SK-N-SH (cell line): ENCODE data around the gene MRPL32. TPM values are rescaled to one million over a fixed set of nuclear protein-coding genes. Genes with fewer than 3 reads are reported as not detected.

ENCODE experiments used
- CTCF ChIA-PET: fragments of 300-600, 350-600 bp; formaldehyde crosslinking; extraction: SDS; loops from one replicate; lab custom pipeline; 2021; lab: Yijun Ruan, JAX
- POLR2A ChIA-PET: fragments of 350-600 bp; sonication (Branson Sonifier 250); formaldehyde crosslinking; extraction: SDS; loops from one replicate; lab custom pipeline; 2020; ENCODE audit warnings: antibody characterized with exemption, inconsistent platforms; lab: Yijun Ruan, JAX
- DNase-seq: peaks from one replicate; pipeline ENCODE4 v3.0.0; 2012
- H2AFZ ChIP-seq: fragments of 200-600 bp; sonication (generic); 2 replicates; pipeline ENCODE4 v1.8.1; 2016; ENCODE audit warnings: antibody characterized with exemption, mild to moderate bottlenecking, low read depth
- H3F3A ChIP-seq: fragments of 200-600 bp; sonication (generic); replicated peaks from 2 replicates; pipeline ENCODE3; 2016; ENCODE audit warnings: antibody characterized with exemption, mild to moderate bottlenecking; ENCODE audit not compliant: insufficient read depth
- H3K27ac ChIP-seq, 2 experiments: fragments of 200-500 bp in 1 of 2; fragments of 200-600 bp in 1 of 2; sonication (Bioruptor generic) in 1 of 2; sonication (generic), shearing (Covaris generic) in 1 of 2; 2 replicates each; pipeline versions ENCODE4 v1.5.1 to v1.6.1; 2014 to 2016; ENCODE audit warnings: low read depth in 2 of 2, inconsistent platforms in 1 of 2, low read length in 1 of 2, mild to moderate bottlenecking in 1 of 2, mixed read lengths in 1 of 2
- H3K27me3 ChIP-seq: fragments of 200-600 bp; sonication (generic), shearing (Covaris generic); 2 replicates; pipeline ENCODE4 v1.6.1; 2016; ENCODE audit warnings: mixed run types; ENCODE audit not compliant: insufficient read depth
- H3K36me3 ChIP-seq, 2 experiments: fragments of 200-500 bp in 1 of 2; fragments of 200-600 bp in 1 of 2; sonication (Bioruptor generic) in 1 of 2; sonication (generic) in 1 of 2; replicated peaks in 1 of 2; 2 replicates each; pipeline versions ENCODE3 to v1.5.1; 2014 to 2016; ENCODE audit warnings: low read length in 1 of 2, mild to moderate bottlenecking in 1 of 2; ENCODE audit not compliant: insufficient read depth in 2 of 2, control insufficient read depth in 1 of 2
- H3K4me1 ChIP-seq, 2 experiments: fragments of 200-500 bp in 1 of 2; fragments of 200-600 bp in 1 of 2; sonication (Bioruptor generic) in 1 of 2; sonication (generic), shearing (Covaris generic) in 1 of 2; 2 replicates each; pipeline versions ENCODE4 v1.5.1 to v1.6.1; 2014 to 2016; ENCODE audit warnings: low read depth in 1 of 2, low read length in 1 of 2, mixed run types in 1 of 2; ENCODE audit not compliant: insufficient read depth in 2 of 2, control insufficient read depth in 1 of 2
- H3K4me2 ChIP-seq: fragments of 200-600 bp; sonication (generic), shearing (Covaris generic); 2 replicates; pipeline ENCODE4 v1.6.1; 2017; ENCODE audit warnings: mixed run types
- H3K4me3 ChIP-seq, 2 experiments: fragments of 200-500 bp in 1 of 2; fragments of 200-600 bp in 1 of 2; sonication (Bioruptor generic) in 1 of 2; sonication (generic), shearing (Covaris generic) in 1 of 2; 2 replicates each; pipeline versions ENCODE4 v1.5.1 to v1.8.1; 2014 to 2016; ENCODE audit warnings: low read depth in 2 of 2, inconsistent platforms in 1 of 2, low read length in 1 of 2, mild to moderate bottlenecking in 1 of 2, mixed read lengths in 1 of 2, moderate library complexity in 1 of 2
- H3K79me2 ChIP-seq: fragments of 200-600 bp; sonication (generic); 2 replicates; pipeline ENCODE4 v1.8.1; 2017; ENCODE audit warnings: mild to moderate bottlenecking; ENCODE audit not compliant: insufficient read depth
- H3K9ac ChIP-seq: fragments of 200-600 bp; sonication (generic); 2 replicates; pipeline ENCODE4 v1.6.1; 2017; ENCODE audit warnings: mixed run types
- H3K9me2 ChIP-seq: fragments of 200-600 bp; sonication (generic); 2 replicates; pipeline ENCODE4 v1.6.1; 2017; ENCODE audit warnings: mixed run types
- H3K9me3 ChIP-seq: fragments of 200-600 bp; sonication (generic); 2 replicates; pipeline ENCODE4 v1.6.1; 2017; ENCODE audit warnings: mixed run types, mild to moderate bottlenecking, moderate library complexity
- H4K20me1 ChIP-seq: fragments of 200-600 bp; sonication (generic); 2 replicates; pipeline ENCODE4 v1.6.1; 2017; ENCODE audit warnings: mild to moderate bottlenecking, mixed run types; ENCODE audit not compliant: insufficient read depth
- JUND ChIP-seq: IDR thresholded peaks from 2 replicates; pipeline ENCODE4 v1.4.0; 2012
- MEF2A ChIP-seq: IDR thresholded peaks from 2 replicates; pipeline ENCODE4 v1.4.0; 2012; ENCODE audit warnings: low read depth, borderline replicate concordance
- NRF1 ChIP-seq: IDR thresholded peaks from 2 replicates; pipeline ENCODE4 v1.6.1; 2012; ENCODE audit warnings: low read depth, mild to moderate bottlenecking, low read length
- POLR2AphosphoS5 ChIP-seq: IDR thresholded peaks from 2 replicates; pipeline ENCODE4 v1.6.1; 2012; ENCODE audit warnings: low read depth, low read length
- TAF1 ChIP-seq: IDR thresholded peaks from 2 replicates; pipeline ENCODE4 v1.6.1; 2012; ENCODE audit warnings: low read depth, mild to moderate bottlenecking, low read length, moderate library complexity, borderline replicate concordance
- WGBS: methylation state at CpG from one replicate; pipeline ENCODE4 v1.1.6; 2017; ENCODE audit warnings: low lambda C conversion rate; 5-methylcytosine and 5-hydroxymethylcytosine counted together
- polyA plus RNA-seq, 3 experiments: library from polyadenylated mRNA; depleted of rRNA; stranded (reverse); fragments of >200 nt; gene quantifications; 2 replicates each; pipeline ENCODE4 v1.2.3, GENCODE V29; 2012
- TF ChIP-seq, protein P1 (sequence below): fragments of 200-600 bp; sonication (generic); IDR thresholded peaks from 2 replicates; pipeline ENCODE4 v1.6.1; 2017; ENCODE audit warnings: antibody characterized with exemption, mild to moderate bottlenecking, moderate library complexity
- TF ChIP-seq, protein P2 (sequence below): IDR thresholded peaks from 2 replicates; pipeline ENCODE4 v1.4.0; 2012; ENCODE audit warnings: low read depth
- TF ChIP-seq, protein P3 (sequence below): IDR thresholded peaks from 2 replicates; pipeline ENCODE4; 2012
- TF ChIP-seq, protein P4 (sequence below): IDR thresholded peaks from 2 replicates; pipeline ENCODE4 v1.6.1; 2012; ENCODE audit warnings: mild to moderate bottlenecking, low read depth, low read length, moderate library complexity

Gene MRPL32
- polyA plus RNA-seq, 1 of the 3 experiments (the other 2 are of a cell fraction), result 73.1 TPM

DNA sequence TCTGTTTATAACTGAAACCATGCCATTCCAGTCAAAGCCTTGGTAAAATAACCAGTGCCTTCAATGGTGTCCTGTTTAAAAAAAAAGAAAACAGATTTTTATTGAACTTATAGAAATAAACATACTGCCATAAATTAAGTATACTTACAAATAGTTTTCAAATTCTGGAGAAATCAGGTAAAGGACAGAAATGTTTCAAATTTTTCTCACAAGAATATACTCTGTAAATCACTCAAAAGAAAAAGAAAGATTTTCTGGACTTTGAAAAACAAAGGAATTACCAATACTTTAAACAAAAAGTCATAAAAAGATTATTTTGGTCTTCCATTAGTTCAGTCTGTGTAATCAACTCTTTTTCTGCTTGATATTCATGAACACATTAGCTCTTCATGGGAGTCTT lies 23.9 kb downstream of the MRPL32 start:
- CTCF ChIA-PET, result interaction anchor here (0.7 to 1.6 kb wide), 2 partner anchors 15 to 76 kb away, joined by 3 to 9 read pairs; no protein-coding TSS in a partner anchor
- Histone ChIP-seq H3K4me2 (no peak overlapping the region), H3K79me2 (no peaks in the 10 kb centered on the region), H2AFZ (no peak overlapping the region), H3F3A (no peaks in the 10 kb centered on the region), H3K9me3 (no peaks in the 10 kb centered on the region), H3K27me3 (peaks cover 18% of the 10 kb centered on the region; the same call in 1 of the 2 replicates), H3K36me3 (no peaks in the 10 kb centered on the region), H4K20me1 (no peaks in the 10 kb centered on the region), H3K9me2 (no peaks in the 10 kb centered on the region), H3K4me1 (no peaks in the 10 kb centered on the region), H3K9ac (no peak overlapping the region), H3K27ac (no peak overlapping the region), H3K4me3 (no peak overlapping the region)
- POLR2A ChIA-PET, result no interaction called here
- TF ChIP-seq JUND (no peak), MEF2A (no peak), POLR2AphosphoS5 (no peak)
- TF ChIP-seq, protein P1, sequence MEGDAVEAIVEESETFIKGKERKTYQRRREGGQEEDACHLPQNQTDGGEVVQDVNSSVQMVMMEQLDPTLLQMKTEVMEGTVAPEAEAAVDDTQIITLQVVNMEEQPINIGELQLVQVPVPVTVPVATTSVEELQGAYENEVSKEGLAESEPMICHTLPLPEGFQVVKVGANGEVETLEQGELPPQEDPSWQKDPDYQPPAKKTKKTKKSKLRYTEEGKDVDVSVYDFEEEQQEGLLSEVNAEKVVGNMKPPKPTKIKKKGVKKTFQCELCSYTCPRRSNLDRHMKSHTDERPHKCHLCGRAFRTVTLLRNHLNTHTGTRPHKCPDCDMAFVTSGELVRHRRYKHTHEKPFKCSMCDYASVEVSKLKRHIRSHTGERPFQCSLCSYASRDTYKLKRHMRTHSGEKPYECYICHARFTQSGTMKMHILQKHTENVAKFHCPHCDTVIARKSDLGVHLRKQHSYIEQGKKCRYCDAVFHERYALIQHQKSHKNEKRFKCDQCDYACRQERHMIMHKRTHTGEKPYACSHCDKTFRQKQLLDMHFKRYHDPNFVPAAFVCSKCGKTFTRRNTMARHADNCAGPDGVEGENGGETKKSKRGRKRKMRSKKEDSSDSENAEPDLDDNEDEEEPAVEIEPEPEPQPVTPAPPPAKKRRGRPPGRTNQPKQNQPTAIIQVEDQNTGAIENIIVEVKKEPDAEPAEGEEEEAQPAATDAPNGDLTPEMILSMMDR, result no peak
- TF ChIP-seq, protein P2, sequence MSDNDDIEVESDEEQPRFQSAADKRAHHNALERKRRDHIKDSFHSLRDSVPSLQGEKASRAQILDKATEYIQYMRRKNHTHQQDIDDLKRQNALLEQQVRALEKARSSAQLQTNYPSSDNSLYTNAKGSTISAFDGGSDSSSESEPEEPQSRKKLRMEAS, result no peak
- DNase-seq, result no peak

DNA sequence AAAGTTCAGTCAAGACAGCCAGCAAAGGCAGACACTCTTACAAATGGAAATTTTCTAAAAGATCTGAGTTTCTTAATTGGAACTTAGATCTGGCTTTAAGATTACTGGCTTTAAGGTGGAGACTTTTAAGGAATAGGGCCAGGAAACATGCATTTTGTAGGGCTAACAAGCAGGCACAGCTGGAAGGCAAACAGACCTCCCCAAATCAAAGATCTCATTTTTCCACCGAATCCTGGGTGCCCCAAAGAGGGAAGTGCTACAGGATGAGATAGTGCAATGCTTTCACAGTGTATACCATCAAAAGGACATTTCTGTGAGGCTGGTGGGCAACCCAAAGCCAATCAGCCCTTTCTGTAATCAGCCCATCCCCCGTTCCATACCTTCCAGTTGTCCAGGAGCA lies 27.4 kb downstream of the MRPL32 start:
- ChIA-PET CTCF (interaction anchor here (1.0 to 2.6 kb wide), 3 partner anchors 13 to 880 kb away, joined by 3 to 9 read pairs (median 4); no protein-coding TSS in a partner anchor), POLR2A (no interaction called here)
- 3% methylated on average over 2 of the region's 2 CpGs for WGBS

More for the DNA sequence above, 27.4 kb downstream of the MRPL32 start:
- no peaks in the 10 kb centered on the region for H3K9me2 ChIP-seq
- no peak overlapping the region for H3K27ac ChIP-seq
- TF ChIP-seq, protein P3, sequence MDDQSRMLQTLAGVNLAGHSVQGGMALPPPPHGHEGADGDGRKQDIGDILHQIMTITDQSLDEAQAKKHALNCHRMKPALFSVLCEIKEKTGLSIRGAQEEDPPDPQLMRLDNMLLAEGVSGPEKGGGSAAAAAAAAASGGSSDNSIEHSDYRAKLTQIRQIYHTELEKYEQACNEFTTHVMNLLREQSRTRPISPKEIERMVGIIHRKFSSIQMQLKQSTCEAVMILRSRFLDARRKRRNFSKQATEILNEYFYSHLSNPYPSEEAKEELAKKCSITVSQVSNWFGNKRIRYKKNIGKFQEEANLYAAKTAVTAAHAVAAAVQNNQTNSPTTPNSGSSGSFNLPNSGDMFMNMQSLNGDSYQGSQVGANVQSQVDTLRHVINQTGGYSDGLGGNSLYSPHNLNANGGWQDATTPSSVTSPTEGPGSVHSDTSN, result no peak
- TF ChIP-seq POLR2AphosphoS5 (no peak), NRF1 (no peak), TAF1 (no peak), JUND (no peak)
- TF ChIP-seq, protein P4, sequence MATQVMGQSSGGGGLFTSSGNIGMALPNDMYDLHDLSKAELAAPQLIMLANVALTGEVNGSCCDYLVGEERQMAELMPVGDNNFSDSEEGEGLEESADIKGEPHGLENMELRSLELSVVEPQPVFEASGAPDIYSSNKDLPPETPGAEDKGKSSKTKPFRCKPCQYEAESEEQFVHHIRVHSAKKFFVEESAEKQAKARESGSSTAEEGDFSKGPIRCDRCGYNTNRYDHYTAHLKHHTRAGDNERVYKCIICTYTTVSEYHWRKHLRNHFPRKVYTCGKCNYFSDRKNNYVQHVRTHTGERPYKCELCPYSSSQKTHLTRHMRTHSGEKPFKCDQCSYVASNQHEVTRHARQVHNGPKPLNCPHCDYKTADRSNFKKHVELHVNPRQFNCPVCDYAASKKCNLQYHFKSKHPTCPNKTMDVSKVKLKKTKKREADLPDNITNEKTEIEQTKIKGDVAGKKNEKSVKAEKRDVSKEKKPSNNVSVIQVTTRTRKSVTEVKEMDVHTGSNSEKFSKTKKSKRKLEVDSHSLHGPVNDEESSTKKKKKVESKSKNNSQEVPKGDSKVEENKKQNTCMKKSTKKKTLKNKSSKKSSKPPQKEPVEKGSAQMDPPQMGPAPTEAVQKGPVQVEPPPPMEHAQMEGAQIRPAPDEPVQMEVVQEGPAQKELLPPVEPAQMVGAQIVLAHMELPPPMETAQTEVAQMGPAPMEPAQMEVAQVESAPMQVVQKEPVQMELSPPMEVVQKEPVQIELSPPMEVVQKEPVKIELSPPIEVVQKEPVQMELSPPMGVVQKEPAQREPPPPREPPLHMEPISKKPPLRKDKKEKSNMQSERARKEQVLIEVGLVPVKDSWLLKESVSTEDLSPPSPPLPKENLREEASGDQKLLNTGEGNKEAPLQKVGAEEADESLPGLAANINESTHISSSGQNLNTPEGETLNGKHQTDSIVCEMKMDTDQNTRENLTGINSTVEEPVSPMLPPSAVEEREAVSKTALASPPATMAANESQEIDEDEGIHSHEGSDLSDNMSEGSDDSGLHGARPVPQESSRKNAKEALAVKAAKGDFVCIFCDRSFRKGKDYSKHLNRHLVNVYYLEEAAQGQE, result no peak
- TF ChIP-seq, protein P2, result no peak
- TF ChIP-seq, all 33 proteins: peak for 0
- H3K27me3 ChIP-seq, result peaks cover 20% of the 10 kb centered on the region; the same call in 1 of the 2 replicates
- H3K36me3 ChIP-seq, result no peaks in the 10 kb centered on the region
- H3K4me1 ChIP-seq, result no peaks in the 10 kb centered on the region
- no peaks in the 10 kb centered on the region for H3F3A ChIP-seq
- no peak overlapping the region for H3K4me2 ChIP-seq
- no peak overlapping the region for H2AFZ ChIP-seq
- no peak overlapping the region for H3K9ac ChIP-seq
- no peaks in the 10 kb centered on the region for H4K20me1 ChIP-seq
- no peak overlapping the region for H3K4me3 ChIP-seq
- DNase-seq, result no peak
- no peaks in the 10 kb centered on the region for H3K9me3 ChIP-seq
- no peaks in the 10 kb centered on the region for H3K79me2 ChIP-seq
